Fibroblast of skin of right biceps (primary cell): ENCODE data around the gene CMTM2.
A peak's percentile ranks its signal among the peaks of the same experiment; 100 is the strongest.
"Not testable (repeated sequence)": the region's sequence is repeated elsewhere in the genome, so short reads cannot be mapped to it uniquely, and the experiment has no call there.

Source experiments
- DNase-seq: peaks from one replicate; pipeline ENCODE4 v3.0.0-alpha.2; 2013

CMTM2 gene

DNA sequence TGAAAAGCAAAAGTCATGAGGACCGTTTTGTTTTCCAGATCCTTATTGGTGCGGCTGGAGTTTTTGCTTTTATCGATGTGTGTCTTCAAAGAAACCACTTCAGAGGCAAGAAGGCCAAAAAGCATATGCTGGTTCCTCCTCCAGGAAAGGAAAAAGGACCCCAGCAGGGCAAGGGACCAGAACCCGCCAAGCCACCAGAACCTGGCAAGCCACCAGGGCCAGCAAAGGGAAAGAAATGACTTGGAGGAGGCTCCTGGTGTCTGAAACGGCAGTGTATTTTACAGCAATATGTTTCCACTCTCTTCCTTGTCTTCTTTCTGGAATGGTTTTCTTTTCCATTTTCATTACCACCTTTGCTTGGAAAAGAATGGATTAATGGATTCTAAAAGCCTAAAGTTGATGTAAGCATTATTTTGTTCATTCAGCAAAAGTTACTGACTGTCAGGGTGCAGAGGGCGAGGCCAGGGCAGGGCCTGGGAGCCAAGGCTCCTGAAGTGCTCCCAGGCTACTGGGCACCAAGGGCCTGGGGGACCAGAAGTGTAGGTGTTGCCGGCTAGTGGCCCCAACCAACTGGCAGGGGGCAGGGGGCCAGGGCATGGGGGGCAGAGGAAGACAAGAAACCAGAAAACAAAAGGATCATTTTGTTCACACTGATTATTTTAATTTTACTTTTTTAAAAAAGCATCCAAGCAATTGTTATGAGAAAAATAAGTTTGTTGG is 8.8 kb downstream of the CMTM2 start:
- no peak for DNase-seq

DNA sequence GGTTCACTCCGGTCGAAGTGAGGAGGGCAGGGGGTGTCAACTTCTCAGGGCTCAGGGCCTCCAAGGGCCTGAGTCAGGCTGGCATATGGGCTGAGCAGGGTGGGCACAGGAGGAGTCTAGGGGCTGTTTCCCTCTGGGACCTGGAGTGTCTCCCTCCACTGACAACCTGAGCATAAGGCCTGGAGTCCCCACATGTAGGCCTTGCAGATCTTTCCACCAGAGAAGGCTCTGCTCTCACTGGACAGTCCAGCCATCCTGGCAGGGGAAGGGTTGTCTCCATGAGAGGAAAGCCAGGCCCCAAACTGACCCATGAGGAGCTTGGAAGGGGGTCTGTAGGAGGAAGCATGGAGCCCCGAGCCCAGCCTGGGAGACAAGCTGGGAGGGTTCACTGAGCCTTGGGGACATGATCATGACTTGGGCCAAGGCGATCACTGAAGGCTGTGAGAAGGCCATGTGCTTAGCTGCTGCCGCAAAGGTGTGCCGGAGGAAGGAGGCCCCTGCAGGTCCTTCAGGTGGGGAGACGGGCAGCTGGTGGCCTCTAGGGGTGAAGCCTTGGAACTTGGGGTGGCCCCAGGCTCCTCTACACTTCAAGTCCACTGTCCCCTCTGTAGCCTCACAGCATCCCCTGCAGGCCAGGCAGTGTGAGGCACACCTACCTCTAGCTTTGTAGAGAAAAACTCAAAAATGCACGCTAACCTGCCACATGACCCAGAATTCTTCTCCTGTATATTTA is 9.9 kb downstream of the CMTM2 start:
- no peak for DNase-seq

DNA sequence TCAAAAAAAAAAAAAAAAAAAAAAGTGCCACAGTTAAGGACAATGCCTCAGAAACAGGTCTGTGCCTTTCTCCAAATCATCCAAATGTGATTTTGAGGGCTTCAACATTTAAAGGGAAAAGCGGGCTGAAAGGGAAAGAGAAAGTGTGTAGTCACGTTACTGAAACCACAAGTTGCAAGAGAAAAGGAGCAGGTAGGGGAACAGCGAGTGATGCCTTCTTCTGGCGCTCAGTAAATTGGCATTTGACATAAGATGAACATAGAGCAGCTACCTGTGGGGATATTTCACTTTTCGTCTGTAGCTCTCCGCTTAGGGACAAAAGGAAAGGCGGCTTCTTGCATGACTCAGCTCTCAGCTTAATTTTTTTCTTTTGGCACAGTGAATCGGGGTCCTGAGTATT is 11.1 kb downstream of the CMTM2 start:
- no peak for DNase-seq

DNA sequence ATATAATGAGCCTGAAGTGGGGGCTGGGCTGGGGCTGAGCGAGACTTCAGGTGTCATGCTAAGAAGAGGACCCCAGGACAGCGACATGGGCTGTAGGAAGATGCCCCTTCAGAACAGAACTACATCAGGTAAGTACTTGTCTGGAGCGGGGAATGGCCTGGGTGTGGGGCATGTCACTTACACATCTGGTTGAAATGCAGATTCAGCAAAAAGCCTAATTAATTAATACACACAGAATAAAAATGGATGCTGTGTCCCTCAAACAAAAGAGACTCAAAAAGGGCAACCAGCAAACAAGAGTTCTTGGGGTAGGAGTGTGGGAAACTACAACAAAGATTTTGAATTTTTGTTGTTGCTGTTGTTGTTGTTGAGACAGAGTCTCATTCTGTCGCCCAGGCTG is 11.8 kb downstream of the CMTM2 start:
- no peak for DNase-seq

DNA sequence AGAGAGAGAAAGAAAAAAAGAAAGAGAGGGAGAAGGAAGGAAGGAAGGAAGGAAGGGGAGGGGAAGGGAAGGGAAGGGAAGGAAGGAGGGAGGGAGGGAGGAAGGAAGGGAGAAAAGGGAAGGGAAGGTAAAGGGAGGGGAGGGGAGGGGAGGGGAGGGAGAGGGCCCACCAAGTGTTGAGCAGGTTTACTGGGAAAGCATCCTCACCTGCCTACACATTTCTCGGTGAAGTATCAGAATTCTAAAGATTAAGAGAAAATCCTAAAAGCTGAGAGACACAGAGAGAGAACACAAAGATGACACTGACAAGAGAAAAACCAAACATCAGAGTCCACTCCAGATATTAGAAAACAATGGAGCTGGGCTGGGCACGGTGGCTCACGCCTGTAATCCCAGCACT is 13.0 kb downstream of the CMTM2 start:
- no peak for DNase-seq

DNA sequence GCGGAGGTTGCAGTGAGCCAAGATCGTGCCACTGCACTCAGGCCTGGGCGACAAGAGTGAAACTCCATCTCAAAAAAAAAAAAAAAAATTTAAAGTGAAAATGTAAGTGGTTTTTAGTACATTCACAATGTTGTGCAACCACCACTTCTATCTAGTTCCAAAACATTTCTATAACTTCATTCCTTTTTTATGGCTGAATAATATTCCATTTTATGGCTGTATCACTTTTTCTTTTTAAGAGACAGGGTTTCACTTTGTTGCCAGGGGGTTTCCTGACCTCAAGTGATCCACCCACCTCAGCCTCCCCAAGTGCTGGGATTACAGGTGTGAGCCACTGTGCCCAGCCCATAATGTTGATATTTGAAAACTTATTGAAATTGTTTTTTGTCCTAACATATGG is 13.6 kb downstream of the CMTM2 start:
- no peak for DNase-seq

DNA sequence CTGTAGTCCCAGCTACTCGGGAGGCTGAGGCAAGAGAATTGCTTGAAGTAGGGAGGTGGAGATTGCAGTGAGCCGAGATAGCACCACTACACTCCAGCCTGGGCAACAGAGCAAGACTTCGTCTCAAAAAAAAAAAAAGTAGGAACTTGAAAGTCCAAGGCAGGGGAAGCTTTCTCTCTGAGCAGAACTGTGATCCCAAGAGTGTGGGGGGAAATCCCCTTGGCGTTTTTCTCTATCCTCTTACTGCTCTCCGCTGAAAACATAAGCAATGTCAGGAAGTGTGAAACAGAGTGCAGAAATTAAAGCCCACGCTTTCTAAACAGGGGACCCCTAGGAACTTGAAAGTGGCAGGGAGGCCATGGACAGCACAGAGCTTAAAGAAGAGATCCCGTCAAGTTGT is 15.5 kb downstream of the CMTM2 start:
- no peak for DNase-seq

DNA sequence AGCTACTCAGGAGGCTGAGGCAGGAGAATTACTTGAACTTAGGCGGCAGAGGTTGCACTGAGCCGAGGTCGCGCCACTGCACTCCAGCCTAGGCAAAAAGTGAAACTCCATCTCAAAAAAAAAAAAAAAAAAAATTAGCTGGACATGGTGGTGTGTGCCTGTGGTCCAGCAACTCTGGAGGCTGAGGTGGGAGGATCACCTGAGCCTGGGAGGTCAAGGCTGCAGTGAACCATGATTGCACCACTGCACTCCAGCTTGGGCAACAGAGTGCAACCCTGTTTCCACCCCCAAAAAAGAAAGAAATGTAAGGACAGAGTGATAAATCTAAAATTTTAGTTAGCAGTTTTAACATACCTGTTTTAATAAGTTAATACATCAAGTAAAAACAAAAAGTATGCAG is 17.3 kb downstream of the CMTM2 start:
- DNase-seq = not testable (repeated sequence)

DNA sequence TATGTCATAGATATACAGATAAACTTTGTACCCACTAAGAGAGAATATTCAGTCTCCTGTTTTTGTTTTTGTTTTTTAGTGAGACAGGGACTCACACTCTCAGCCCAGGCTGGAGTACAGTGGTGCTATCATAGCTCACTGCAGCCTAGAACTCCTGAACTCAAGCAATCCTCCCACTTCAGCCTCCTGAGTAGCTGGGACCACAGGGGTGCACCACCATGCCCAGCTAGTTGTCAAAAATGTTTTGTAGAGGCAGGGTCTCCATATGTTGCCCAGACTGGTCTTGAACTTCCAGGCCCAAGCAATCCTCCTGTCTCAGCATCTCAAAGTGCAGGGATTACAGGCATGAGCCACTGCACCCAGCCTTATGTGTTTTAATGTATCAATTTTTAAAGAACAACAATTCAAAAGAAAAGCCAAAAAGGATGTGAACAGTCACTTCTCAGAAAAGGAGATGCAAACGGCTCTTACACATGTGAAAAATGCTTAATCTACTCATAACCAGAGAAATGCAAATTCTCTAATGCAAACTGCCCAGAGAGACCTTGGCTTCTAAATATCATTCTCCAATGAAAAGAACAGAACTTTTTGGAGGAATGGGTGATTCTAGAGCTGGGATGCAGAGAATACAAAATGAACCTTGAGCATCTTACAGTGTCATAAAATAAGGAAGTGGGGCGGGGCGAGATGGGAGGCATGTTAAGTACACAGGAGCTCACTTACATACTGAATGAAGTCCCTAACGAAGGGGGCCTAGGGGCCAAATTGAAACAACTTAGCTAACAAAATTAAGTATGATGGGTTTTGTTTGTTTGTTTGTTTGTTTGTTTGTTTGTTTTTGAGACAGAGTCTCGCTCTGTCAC is 18.0 kb downstream of the CMTM2 start:
- no peak for DNase-seq

DNA sequence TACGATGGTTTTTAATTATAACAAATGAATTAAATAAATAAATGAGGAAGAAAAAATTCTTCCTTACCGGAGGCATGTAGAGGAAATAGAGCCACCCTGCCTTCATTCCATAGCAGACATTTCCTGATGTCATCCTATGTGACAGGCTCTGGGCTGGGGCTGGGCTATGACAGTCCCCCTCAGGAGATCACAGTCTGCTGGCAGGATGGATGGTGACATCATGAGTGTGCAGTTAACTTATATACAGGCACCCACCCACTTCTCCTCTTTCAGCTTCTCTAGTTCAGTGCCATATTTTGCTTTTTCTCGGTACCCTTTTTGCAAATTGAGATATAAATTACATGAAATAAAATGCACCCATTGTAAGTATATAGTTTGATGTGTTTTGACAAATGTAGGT is 18.8 kb downstream of the CMTM2 start:
- DNase-seq = no peak

DNA sequence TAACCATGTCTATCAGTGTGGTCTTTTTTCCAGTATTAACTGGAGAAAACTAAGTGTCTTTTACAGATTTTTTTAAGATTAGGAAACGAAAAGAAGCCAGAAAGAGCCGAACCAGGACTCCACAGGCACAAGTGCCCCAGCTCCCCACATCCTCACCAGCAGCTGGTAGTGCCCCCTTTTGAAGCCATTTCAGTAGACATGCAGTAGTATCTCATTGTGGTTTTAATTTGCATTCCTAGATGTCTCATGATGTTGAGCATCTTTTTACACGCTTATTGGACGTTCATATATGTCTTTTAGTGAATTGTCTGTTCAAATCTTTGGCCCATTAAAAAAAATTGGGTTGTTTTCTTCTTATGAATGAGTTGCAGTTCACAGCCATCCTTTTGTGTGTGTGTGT is 20.5 kb downstream of the CMTM2 start:
- DNase-seq = no peak

DNA sequence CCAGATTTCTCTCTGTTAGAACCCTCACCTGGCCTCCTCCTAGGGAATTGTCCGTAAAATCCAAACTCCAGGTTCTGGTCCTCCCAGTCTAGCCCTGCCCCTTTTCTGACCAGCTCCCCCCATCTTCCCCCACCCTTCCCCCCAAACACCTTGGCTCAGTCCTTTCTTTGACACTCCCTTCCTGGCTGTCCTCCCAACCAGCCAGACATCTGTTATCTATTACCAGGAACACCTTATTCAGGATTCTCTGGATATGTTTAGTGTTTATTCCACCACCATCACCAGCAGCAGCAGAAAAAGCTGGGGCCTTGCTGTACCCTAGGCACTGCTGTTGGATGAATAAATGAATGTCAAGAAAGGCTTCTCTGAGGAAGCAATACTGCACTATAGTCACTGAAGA is 21.2 kb downstream of the CMTM2 start:
- DNase-seq = no peak

DNA sequence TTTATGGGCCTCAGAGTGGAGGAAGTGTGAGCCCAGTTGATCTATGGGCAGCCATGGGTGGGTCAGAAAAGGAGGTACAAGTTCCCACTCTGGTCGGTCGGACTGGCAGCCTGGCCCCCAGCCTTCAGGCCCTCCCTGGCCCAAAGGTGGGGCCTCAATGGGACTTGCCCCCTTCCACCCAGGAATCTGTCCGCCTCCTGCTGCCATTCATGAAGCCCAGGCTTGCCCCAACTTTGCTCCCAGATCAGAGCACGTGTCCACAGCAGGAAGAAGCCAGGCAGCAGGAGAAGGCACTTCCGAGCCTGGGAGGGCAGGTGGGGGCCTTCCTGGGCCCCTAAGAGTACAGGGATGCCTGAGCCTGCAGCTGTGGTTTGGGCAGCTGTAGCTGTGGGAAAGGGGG is 22.2 kb downstream of the CMTM2 start:
- DNase-seq = no peak

DNA sequence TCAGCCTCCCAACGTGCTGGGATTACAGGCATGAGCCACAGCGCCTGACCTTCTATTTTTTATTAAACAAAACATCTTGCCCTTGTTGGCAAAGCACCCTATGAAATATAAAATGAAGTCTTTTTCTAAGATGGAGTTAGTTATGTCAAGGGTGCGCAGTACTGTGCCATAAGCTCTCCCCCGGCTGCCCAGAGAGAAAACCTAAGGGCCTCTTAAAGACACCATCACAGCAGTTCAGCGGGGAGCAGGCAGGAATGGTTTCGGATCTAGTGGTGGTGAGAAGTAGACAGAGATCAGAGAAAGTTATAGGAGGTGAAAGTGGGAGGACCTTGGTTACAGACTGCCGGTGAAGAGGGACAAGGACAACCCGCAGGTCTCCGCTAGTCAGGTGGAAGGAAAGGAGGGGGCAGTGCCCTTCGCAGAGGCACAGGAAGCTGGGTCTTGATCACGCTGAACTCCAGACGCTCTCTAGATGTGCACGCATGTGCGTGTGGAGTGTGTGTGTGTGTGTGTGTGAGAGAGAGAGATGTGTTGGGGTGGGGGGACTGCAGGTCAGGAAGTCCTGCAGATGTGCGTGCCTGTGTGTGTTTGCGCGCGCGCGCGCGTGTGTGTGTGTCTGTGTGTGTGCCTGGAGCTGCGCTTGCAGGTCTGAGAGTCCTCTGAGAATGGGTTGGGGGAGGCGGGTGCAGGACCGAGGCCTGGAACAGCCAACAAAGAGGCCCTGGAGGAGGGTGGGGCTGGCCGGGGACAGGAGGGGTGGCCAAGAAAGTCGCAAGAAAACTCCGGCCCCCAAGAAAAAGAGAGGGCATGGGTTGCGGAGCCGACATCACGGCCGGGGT is 24.5 kb downstream of the CMTM2 start:
- peak; percentile 66 for DNase-seq

DNA sequence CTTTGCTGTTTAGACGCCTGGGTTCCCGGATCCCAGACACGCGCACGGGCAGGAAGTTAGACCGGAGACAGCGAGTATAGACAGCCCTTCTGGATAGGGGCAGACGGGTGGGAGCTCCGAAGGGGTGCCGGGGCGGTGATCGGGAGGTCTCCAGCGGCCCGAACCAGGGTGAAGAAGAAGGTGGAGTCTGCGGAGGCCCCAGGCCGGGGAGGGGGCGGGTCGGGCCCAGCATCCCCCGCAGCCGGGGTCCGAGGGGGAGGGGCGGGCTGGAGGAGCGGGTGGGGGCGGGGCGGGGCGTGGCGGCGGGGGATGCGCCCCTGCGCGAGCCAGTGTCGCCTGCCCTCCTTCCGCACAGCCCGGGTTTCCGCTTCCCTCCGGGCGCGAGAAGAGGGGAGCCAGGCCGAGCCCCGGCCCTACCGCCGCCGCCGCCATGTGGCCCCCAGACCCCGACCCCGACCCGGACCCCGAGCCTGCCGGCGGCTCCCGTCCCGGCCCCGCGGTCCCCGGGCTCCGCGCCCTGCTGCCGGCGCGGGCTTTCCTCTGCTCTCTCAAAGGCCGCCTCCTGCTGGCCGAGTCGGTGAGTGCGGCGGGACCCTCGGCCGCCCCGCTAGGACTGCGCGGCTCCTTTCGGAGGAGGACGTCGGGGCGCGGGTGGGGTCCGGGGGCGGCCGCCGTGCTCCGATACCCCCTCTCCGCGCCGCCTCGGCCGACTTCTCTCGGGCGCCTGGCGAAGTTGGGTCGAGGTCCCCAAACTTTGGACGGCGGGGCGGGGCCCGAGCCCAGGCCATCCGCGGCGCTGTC is 25.3 kb downstream of the CMTM2 start, which contains the start of gene CMTM3:
TSS of gene CMTM3 (plus strand) at position 329 of the 801 bp plus-strand sequence. CDS start at position 431, 102 bp downstream.
- peak; percentile 68 for DNase-seq

DNA sequence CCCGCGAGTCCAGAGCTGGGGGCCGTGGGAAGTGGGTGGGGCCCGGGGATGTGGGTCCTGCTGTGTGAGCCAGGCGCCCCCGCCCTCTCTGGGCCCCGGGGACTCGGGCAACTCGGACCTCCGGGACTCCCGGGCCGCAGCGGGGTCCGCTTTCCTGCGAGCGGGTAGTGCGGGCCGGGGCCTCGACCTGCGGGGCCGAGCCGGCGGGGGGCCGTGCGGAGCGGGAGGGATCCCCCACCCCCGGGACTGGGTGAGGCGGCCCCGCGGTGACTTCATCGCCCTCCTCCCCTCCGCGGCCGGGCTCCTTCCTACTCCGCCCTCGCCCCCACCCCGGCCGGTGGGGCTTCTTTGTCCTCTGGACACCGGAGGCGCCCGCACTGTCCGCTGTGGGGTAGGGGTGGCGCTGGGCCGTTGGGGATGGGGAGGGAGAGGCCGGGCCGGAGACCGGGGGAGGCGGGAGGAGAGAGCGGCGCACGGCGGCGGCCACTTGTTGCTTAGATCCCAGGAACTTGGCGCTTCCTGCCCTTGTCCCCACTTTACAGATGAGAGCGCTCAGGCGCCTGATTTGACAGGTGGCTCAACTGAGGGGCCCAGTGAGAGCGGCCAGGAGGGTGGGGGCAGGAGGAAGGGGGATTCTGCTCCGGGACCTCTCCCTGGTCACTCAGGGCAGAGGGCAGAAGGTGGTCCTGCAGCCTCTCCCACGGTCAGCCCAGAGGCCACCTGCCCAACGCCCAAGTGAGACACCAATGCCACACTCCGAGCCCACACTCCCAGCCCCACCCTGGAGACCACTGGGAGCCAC is 26.1 kb downstream of the CMTM2 start:
- peak; percentile 42 for DNase-seq

DNA sequence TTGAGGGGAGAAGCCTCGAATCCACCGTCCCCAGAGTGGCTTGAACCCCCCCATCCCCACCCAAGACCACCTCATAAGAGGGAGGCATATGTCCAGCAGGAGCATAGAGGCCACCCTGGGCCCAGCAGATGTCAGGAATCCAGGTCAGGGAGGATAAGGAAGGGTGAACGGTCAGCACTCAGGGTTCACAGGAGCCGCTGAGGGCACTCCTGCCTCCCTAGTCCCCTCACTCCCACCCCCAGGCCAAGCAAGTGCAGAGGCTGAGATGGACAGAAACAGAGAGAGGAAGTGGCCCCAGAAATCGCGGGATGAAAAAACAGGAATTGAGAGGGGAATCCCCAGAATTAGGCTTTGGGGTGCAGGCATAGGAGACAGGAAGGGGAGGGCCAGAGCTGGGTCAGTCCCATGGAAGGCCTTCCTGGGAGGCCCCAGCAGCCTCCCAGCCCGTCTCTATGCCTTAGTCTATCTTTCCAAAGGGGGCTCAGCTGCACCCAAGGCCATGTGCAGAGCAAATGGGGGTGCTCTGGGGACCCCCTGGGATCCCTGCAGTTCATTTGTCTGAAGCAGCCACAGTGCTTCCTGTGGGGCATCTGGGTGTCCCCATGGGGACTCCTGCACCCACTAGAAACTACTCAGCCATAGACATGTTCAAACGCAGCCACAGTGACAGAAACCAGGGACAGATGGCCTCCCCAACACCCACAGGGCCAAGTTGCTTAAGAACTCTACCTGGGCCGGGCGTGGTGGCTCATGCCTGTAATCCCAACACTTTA is 26.9 kb downstream of the CMTM2 start:
- no peak for DNase-seq

DNA sequence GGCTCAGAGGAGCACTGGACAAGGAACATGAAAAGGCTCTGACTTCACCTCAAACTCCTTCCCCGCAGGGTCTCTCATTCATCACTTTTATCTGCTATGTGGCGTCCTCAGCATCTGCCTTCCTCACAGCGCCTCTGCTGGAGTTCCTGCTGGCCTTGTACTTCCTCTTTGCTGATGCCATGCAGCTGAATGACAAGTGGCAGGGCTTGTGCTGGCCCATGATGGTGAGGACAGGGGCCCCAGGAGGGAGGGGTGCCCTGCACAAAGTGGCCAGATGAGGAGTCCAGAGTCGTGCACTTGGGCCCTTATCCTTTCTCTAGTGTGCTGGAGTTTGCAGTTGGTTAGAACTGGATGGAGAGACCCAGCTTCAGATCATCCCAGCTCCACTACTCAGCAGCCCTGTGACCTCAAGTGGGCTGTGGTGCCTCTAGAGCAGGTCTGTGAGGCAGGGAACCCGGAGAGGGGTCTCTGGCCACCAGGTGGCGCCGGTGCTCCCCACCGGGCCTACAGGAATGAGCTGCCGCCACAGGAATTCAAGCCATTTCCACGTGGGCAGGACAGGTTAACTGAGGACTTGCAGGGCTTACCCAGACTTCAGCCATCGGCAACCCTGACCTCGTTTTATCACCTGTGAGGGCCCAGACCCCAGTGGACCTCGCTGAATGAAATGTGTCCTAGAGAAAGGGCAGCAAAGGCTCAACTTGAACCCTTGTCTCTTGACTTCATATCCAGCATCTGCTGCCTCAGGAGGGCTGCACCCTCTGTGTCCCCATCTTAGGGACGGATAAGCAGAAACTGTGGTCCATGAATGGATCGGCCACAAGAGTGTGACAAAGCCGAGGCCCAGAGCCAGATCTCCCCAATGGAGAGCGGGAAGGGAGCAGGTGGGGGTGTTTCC is 29.2 kb downstream of the CMTM2 start:
- DNase-seq = peak; percentile 89

DNA sequence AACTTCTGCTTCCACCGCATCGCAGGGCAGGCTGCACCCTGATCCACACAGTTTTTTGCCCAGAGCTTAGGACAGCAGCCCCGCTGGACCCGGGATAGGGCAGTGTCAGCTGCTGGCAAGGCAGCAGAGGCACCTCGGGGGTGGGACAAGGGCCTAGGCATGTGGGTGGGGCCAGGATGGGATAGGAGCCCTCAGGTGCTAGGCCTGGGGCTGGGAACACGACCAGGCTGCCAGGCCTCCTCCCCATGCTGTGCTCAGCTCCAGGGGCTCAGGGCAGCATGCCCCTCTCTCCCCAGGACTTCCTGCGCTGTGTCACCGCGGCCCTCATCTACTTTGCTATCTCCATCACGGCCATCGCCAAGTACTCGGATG is 29.9 kb downstream of the CMTM2 start:
- DNase-seq = no peak
